OCI-LY1 (cell line): ENCODE results near the gene SMYD5.

Source experiments
- H2AFZ ChIP-seq: fragments of 200-600 bp; sonication (generic), shearing (Covaris generic); 2 replicates; pipeline ENCODE4 v1.6.0; 2014; ENCODE audit warnings: antibody characterized with exemption, mild to moderate bottlenecking, low read length
- H3F3A ChIP-seq: fragments of 200-600 bp; sonication (generic), shearing (Covaris generic); 2 replicates; pipeline ENCODE4 v1.6.0; 2014; ENCODE audit warnings: mild to moderate bottlenecking, antibody characterized with exemption, low read length, moderate library complexity; ENCODE audit not compliant: insufficient read depth
- H3K27ac ChIP-seq: fragments of 200-600 bp; sonication (generic); 2 replicates; pipeline ENCODE4 v1.5.1; 2014; ENCODE audit warnings: low read length, mixed run types, mild to moderate bottlenecking, low read depth; ENCODE audit not compliant: poor library complexity, severe bottlenecking
- H3K27me3 ChIP-seq: fragments of 200-600 bp; sonication (generic); 2 replicates; pipeline ENCODE4 v1.6.0; 2014; ENCODE audit warnings: antibody characterized with exemption, mild to moderate bottlenecking, low read length, moderate library complexity; ENCODE audit not compliant: insufficient read depth
- H3K36me3 ChIP-seq: fragments of 200-600 bp; sonication (generic); 2 replicates; pipeline ENCODE4 v1.6.1; 2014; ENCODE audit warnings: mild to moderate bottlenecking, antibody characterized with exemption, low read length, moderate library complexity, mixed read lengths; ENCODE audit not compliant: insufficient read depth
- H3K4me1 ChIP-seq: fragments of 200-600 bp; sonication (generic); 2 replicates; pipeline ENCODE4 v1.5.1; 2014; ENCODE audit warnings: mild to moderate bottlenecking, low read length, moderate library complexity; ENCODE audit not compliant: insufficient read depth, severe bottlenecking
- H3K4me2 ChIP-seq: fragments of 200-600 bp; sonication (generic), shearing (Covaris generic); 2 replicates; pipeline ENCODE4 v1.6.1; 2014; ENCODE audit warnings: low read length
- H3K4me3 ChIP-seq: fragments of 200-600 bp; sonication (generic); 2 replicates; pipeline ENCODE4 v1.5.1; 2014; ENCODE audit warnings: low read length, low read depth, mild to moderate bottlenecking, mixed read lengths; ENCODE audit not compliant: poor library complexity, severe bottlenecking
- H3K79me2 ChIP-seq: fragments of 200-600 bp; shearing (Covaris generic); 2 replicates; pipeline ENCODE4 v1.6.1; 2016; ENCODE audit warnings: mixed run types, low read length, mixed read lengths; ENCODE audit not compliant: insufficient read depth
- H3K9ac ChIP-seq: fragments of 200-600 bp; sonication (generic), shearing (Covaris generic); 2 replicates; pipeline ENCODE4 v1.6.1; 2014; ENCODE audit warnings: mild to moderate bottlenecking, low read length, mixed read lengths
- H3K9me2 ChIP-seq: fragments of 200-600 bp; sonication (generic), shearing (Covaris generic); 2 replicates; pipeline ENCODE4 v1.6.1; 2014; ENCODE audit warnings: low read depth, mild to moderate bottlenecking, low read length, mixed read lengths
- H3K9me3 ChIP-seq: fragments of 200-600 bp; shearing (Covaris generic); 2 replicates; pipeline ENCODE4 v1.6.1; 2014; ENCODE audit warnings: low read length, mixed read lengths
- H4K20me1 ChIP-seq: fragments of 200-600 bp; sonication (generic), shearing (Covaris generic); 2 replicates; pipeline ENCODE4 v1.6.0; 2016; ENCODE audit warnings: mild to moderate bottlenecking, low read length; ENCODE audit not compliant: insufficient read depth
- EZH2 ChIP-seq: fragments of 200-600 bp; sonication (generic), shearing (Covaris generic); IDR thresholded peaks from 2 replicates; pipeline ENCODE4 v1.8.0; 2017; ENCODE audit warnings: borderline replicate concordance, mixed run types, mild to moderate bottlenecking, antibody characterized with exemption, low read length, moderate library complexity, mixed read lengths
- TF ChIP-seq, protein P1 (sequence below): fragments of 200-600 bp; sonication (generic), shearing (Covaris generic); IDR thresholded peaks from 2 replicates; pipeline ENCODE4 v1.5.1; 2017; ENCODE audit warnings: mild to moderate bottlenecking, antibody characterized with exemption, low read length, moderate library complexity, mixed read lengths

Gene SMYD5

DNA sequence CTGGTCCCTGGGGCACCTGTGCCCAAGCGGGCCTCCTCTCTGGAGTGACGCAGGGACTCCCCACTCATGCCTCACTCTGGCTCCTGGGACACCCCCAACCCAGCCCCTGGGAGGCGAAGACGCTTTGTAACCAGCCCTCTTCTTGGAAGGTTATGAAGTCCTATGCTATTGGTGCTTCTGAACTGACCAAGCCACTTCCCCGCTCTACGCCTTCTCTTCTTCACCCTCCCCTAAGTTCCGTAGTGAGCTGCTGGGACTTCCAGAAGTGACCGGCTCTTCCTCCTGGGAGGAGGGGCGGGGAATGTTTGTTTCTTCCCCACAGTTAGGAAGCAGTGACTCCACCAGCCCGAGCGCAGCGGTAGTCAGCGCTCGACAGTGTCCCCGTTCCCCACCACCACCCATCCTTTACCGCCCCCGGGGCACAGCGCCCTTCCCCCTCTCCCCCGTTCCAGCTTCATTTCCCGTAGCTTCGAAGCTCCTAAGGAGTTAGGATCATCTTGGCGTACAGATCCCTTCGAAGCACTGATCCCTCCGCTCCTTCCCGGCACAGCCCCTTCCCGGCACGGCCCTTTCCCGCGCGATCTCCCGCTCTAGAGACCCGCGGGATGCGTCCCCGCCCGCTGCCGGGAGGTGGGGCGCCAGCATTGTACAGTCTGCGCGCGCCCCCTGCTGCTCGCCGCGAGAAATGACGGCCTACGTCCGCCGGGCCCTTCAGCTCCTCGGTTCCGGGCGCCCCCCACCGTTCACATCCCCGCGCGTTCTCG, 37.0 kb upstream of the SMYD5 start:
- no peaks in the 10 kb centered on the region for H3F3A ChIP-seq
- peak overlapping the region; percentile 43; the same call in 1 of the 2 replicates for H3K9ac ChIP-seq
- H3K4me1 ChIP-seq, result peaks cover 20% of the 10 kb centered on the region
- no peaks in the 10 kb centered on the region for H3K9me2 ChIP-seq
- H3K9me3 ChIP-seq, result no peaks in the 10 kb centered on the region
- H2AFZ ChIP-seq, result no peak overlapping the region
- no peaks in the 10 kb centered on the region for H3K79me2 ChIP-seq
- H3K4me3 ChIP-seq, result peak overlapping the region; percentile 60
- peak overlapping the region; percentile 75 for H3K4me2 ChIP-seq
- H3K36me3 ChIP-seq, result no peaks in the 10 kb centered on the region
- no peaks in the 10 kb centered on the region for H4K20me1 ChIP-seq
- no peaks in the 10 kb centered on the region for H3K27me3 ChIP-seq
- H3K27ac ChIP-seq, result no peak overlapping the region
- TF ChIP-seq, protein P1, sequence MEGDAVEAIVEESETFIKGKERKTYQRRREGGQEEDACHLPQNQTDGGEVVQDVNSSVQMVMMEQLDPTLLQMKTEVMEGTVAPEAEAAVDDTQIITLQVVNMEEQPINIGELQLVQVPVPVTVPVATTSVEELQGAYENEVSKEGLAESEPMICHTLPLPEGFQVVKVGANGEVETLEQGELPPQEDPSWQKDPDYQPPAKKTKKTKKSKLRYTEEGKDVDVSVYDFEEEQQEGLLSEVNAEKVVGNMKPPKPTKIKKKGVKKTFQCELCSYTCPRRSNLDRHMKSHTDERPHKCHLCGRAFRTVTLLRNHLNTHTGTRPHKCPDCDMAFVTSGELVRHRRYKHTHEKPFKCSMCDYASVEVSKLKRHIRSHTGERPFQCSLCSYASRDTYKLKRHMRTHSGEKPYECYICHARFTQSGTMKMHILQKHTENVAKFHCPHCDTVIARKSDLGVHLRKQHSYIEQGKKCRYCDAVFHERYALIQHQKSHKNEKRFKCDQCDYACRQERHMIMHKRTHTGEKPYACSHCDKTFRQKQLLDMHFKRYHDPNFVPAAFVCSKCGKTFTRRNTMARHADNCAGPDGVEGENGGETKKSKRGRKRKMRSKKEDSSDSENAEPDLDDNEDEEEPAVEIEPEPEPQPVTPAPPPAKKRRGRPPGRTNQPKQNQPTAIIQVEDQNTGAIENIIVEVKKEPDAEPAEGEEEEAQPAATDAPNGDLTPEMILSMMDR, result peak; percentile 99
- TF ChIP-seq EZH2, result no peak

DNA sequence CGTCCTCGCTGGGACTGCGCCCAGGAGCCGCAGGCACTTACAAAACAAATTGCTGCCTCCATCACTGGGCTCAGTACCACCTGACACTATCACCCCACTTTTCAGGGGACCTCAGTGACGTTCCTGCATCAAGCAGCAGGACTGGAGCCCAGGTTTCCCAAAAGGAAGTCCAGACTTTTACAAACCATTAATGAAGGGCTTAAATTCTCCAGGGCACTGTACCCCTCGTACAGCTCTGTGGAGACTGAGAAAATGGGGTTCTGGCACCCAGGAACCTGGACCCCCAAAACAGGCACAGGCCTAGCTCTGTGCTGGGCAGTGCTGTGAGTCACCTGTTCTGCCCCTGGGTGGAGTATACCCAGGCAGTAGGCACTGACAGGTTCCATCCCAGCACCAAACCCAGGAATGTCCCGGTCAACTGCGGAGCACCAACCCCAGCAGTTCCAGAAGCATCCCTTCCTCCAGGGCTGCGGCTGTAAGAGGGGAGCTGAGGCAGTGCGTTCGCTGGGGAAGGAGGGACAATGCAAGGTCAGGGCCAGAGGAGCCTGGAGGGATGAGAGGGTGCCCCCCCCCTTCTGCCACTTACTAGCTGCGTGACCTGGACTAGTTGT, 36.3 kb upstream of the SMYD5 start:
- Histone ChIP-seq H3K9me2 (no peaks in the 10 kb centered on the region), H3K27ac (no peak overlapping the region), H3K9me3 (no peaks in the 10 kb centered on the region), H3K27me3 (no peaks in the 10 kb centered on the region), H4K20me1 (no peaks in the 10 kb centered on the region), H3F3A (no peaks in the 10 kb centered on the region), H3K9ac (no peak overlapping the region), H3K4me1 (peaks cover 20% of the 10 kb centered on the region), H3K36me3 (no peaks in the 10 kb centered on the region), H3K4me2 (no peak overlapping the region), H3K4me3 (no peak overlapping the region), H3K79me2 (no peaks in the 10 kb centered on the region), H2AFZ (no peak overlapping the region)
- TF ChIP-seq, protein P1, result no peak
- TF ChIP-seq EZH2, result no peak

DNA sequence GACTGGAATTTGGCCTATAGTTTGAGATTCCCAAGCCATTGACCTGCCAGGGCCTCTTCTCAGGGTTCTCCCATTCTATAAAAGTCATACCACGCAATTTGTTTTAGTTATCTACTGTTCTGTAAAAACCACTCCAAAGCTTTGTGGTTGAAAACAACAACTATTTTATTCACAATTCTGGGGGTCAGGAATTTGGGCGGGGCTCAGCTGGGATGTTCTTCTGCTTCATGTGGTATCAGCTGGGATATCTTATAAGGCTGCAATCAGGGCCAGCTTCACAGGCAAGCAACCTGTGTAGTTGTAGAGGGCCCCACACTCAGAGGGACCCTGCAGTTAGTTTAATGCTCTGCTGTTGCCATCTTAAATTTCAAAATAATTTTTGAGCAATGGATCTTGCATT, 28.1 kb upstream of the SMYD5 start:
- H3K36me3 ChIP-seq, result no peaks in the 10 kb centered on the region
- H3K4me2 ChIP-seq, result no peak overlapping the region
- H3K9me3 ChIP-seq, result no peaks in the 10 kb centered on the region
- H3K9me2 ChIP-seq, result no peaks in the 10 kb centered on the region
- TF ChIP-seq EZH2, result no peak
- TF ChIP-seq, protein P1, result no peak
- H3K27me3 ChIP-seq, result no peaks in the 10 kb centered on the region
- H3K27ac ChIP-seq, result no peak overlapping the region
- H4K20me1 ChIP-seq, result no peaks in the 10 kb centered on the region
- no peaks in the 10 kb centered on the region for H3K79me2 ChIP-seq
- no peaks in the 10 kb centered on the region for H3K4me1 ChIP-seq
- H3K9ac ChIP-seq, result no peak overlapping the region
- H3F3A ChIP-seq, result no peaks in the 10 kb centered on the region
- H3K4me3 ChIP-seq, result no peak overlapping the region
- no peak overlapping the region for H2AFZ ChIP-seq
